ENCODE results near the gene PKNOX2. TPM values are rescaled to one million over a fixed set of nuclear protein-coding genes. Genes with fewer than 3 reads are reported as not detected.

Gene PKNOX2
- total RNA-seq, 2 experiments from 2014 or later, result not detected

DNA sequence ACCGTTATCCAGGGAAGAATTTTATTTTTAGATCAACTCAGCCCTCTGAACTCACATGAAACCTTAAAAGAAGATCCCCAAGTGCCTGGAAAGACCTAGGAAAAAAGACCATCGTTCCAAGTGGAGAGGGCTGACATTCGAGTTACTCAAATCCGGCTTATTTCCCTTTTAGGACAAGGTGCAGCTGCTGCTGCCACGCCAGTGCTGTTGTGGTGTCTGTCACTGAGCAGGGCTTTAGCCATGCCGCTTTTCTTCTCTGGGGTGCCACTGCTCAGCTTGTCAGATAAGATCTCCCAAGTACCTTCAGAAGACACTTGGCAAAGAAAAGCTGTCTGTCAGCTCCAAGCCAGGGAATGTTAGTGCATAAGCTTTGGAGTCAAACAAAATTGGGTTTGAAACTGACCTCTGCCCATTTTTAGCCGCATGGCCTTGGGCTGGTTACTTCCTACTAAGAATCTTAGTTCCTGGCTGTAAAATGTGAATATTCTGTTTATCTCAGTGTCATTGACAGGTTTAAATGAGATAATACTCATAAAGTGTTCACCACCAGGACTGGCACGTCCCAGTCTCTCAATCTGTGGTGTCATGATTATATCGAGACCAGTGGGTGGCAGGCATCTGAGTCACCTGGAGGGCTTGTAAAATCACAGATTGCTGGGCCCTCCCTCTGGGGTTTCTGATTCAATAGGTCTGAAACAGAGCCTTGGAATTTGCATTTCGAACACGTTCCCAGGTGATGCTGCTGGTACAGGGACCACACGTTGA, 117.5 kb downstream of the PKNOX2 start:
- intact Hi-C loops (cut with micrococcal nuclease; ENCODE audit: unreplicated experiment), result no loop called here
- H3K4me2 ChIP-seq (ENCODE audit: low read length), result no peak overlapping the region
- no peaks in the 10 kb centered on the region for H3K36me3 ChIP-seq (ENCODE audit: insufficient read depth, low read length)
- DNase-seq (ENCODE audit: low spot score), result no peak
- TF ChIP-seq EZH2phosphoT487 (IDR thresholded peaks at IDR 0.05; ENCODE audit: borderline replicate concordance, low read depth, low read length) (no peak), CTCF (conservative IDR thresholded peaks at IDR 0.05; ENCODE audit: low read length) (no peak)
- no peaks in the 10 kb centered on the region for H3K9me3 ChIP-seq (ENCODE audit: low read length)
- ChIA-PET POLR2A (no interaction called here), CTCF (ENCODE audit: unreplicated experiment) (no interaction called here)
- H3K4me1 ChIP-seq (ENCODE audit: insufficient read depth, low read length, poor library complexity, severe bottlenecking), result no peaks in the 10 kb centered on the region
- no peaks in the 10 kb centered on the region for H3K9me2 ChIP-seq (ENCODE audit: insufficient read depth, low read length)
- no peak overlapping the region for H3K27ac ChIP-seq (ENCODE audit: low read depth, low read length, poor library complexity, severe bottlenecking)
- no peak overlapping the region for H3K4me3 ChIP-seq (ENCODE audit: low read depth, low read length, poor library complexity, severe bottlenecking)
- no TSS peak for BruUV-seq (replicated peaks)
- no peaks in the 10 kb centered on the region for H3K79me2 ChIP-seq (ENCODE audit: insufficient read depth, low read depth, low read length)
- H4K20me1 ChIP-seq (ENCODE audit: insufficient read depth, low read length), result no peaks in the 10 kb centered on the region
- H2AFZ ChIP-seq (ENCODE audit: low read length), result no peak overlapping the region

DNA sequence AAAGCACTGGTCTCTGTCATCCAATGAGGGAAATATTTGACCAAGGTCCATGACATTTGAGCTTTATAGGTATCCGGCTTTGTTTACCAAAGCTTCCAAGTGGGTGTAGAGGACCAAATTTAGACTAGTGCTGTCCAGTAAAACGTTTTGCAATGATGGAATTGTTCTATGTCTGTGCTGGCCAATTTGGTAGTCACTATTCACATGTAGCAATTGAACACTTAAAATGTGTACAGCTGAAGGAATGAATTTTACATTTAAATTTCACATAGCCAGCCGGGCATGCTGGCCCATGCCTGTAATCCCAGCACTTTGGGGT, 118.0 kb downstream of the PKNOX2 start:
- ChIA-PET CTCF (ENCODE audit: unreplicated experiment) (no interaction called here), POLR2A (no interaction called here)
- H3K36me3 ChIP-seq (ENCODE audit: insufficient read depth, low read length), result no peaks in the 10 kb centered on the region
- H3K79me2 ChIP-seq (ENCODE audit: insufficient read depth, low read depth, low read length), result no peaks in the 10 kb centered on the region
- H3K4me2 ChIP-seq (ENCODE audit: low read length), result no peak overlapping the region
- no peaks in the 10 kb centered on the region for H3K9me2 ChIP-seq (ENCODE audit: insufficient read depth, low read length)
- H3K9me3 ChIP-seq (ENCODE audit: low read length), result no peaks in the 10 kb centered on the region
- no peak for DNase-seq (ENCODE audit: low spot score)
- H3K27ac ChIP-seq (ENCODE audit: low read depth, low read length, poor library complexity, severe bottlenecking), result no peak overlapping the region
- H4K20me1 ChIP-seq (ENCODE audit: insufficient read depth, low read length), result no peaks in the 10 kb centered on the region
- H3K4me1 ChIP-seq (ENCODE audit: insufficient read depth, low read length, poor library complexity, severe bottlenecking), result no peaks in the 10 kb centered on the region
- TF ChIP-seq EZH2phosphoT487 (IDR thresholded peaks at IDR 0.05; ENCODE audit: borderline replicate concordance, low read depth, low read length) (no peak), CTCF (conservative IDR thresholded peaks at IDR 0.05; ENCODE audit: low read length) (no peak)
- intact Hi-C loops (cut with micrococcal nuclease; ENCODE audit: unreplicated experiment), result no loop called here
- BruUV-seq (replicated peaks), result no TSS peak
- no peak overlapping the region for H2AFZ ChIP-seq (ENCODE audit: low read length)
- H3K4me3 ChIP-seq (ENCODE audit: low read depth, low read length, poor library complexity, severe bottlenecking), result no peak overlapping the region

GRCh38 chr11:125284245-125284850, 119.8 kb downstream of the PKNOX2 start:
- no peak for TF ChIP-seq CTCF (conservative IDR thresholded peaks at IDR 0.05; ENCODE audit: low read length)
- no peak for TF ChIP-seq EZH2phosphoT487 (IDR thresholded peaks at IDR 0.05; ENCODE audit: borderline replicate concordance, low read depth, low read length)

More at GRCh38 chr11:125284245-125284850, 119.8 kb downstream of the PKNOX2 start:
- Histone ChIP-seq H3K79me2 (ENCODE audit: insufficient read depth, low read depth, low read length) (no peaks in the 10 kb centered on the region), H3K4me2 (ENCODE audit: low read length) (no peak overlapping the region), H3K9me2 (ENCODE audit: insufficient read depth, low read length) (no peaks in the 10 kb centered on the region), H3K4me1 (ENCODE audit: insufficient read depth, low read length, poor library complexity, severe bottlenecking) (no peaks in the 10 kb centered on the region), H3K9me3 (ENCODE audit: low read length) (no peaks in the 10 kb centered on the region), H4K20me1 (ENCODE audit: insufficient read depth, low read length) (no peaks in the 10 kb centered on the region), H3K36me3 (ENCODE audit: insufficient read depth, low read length) (no peaks in the 10 kb centered on the region), H2AFZ (ENCODE audit: low read length) (no peak overlapping the region), H3K4me3 (ENCODE audit: low read depth, low read length, poor library complexity, severe bottlenecking) (no peak overlapping the region), H3K27ac (ENCODE audit: low read depth, low read length, poor library complexity, severe bottlenecking) (no peak overlapping the region)
- intact Hi-C loops (cut with micrococcal nuclease; ENCODE audit: unreplicated experiment), result no loop called here
- no TSS peak for BruUV-seq (replicated peaks)
- POLR2A ChIA-PET, result no interaction called here
- no peak for DNase-seq (ENCODE audit: low spot score)
- CTCF ChIA-PET (ENCODE audit: unreplicated experiment), result no interaction called here

Measured in OCI-LY7 (cell line).